Smooth muscle cell (in vitro differentiated cells): Measurements from ENCODE around the gene CRIP1. TPM values are rescaled to one million over a fixed set of nuclear protein-coding genes. Genes with fewer than 3 reads are reported as not detected.

Experiments
- DNase-seq: peaks from one replicate; lab custom pipeline; 2025; ENCODE audit not compliant: unreplicated experiment; lab: John Stamatoyannopoulos, UW
- H2AFZ ChIP-seq: fragments of 200-600 bp; sonication (generic); 2 replicates; pipeline ENCODE4 v1.6.0; 2016; ENCODE audit warnings: antibody characterized with exemption, low read depth, mild to moderate bottlenecking
- H3F3A ChIP-seq: fragments of 200-600 bp; sonication (generic); 2 replicates; pipeline ENCODE4 v1.6.0; 2017; ENCODE audit warnings: antibody characterized with exemption, low read depth
- H3K27ac ChIP-seq: fragments of 200-600 bp; sonication (generic); 2 replicates; pipeline ENCODE4 v1.5.1; 2016; ENCODE audit warnings: low read depth, mild to moderate bottlenecking
- H3K27me3 ChIP-seq: fragments of 200-600 bp; sonication (generic); 2 replicates; pipeline ENCODE4 v1.6.1; 2016; ENCODE audit warnings: low read depth, mild to moderate bottlenecking
- H3K36me3 ChIP-seq: fragments of 200-600 bp; sonication (generic); 2 replicates; pipeline ENCODE4 v1.5.1; 2016; ENCODE audit warnings: low read depth
- H3K4me1 ChIP-seq: fragments of 200-600 bp; sonication (generic); 2 replicates; pipeline ENCODE4 v1.5.1; 2016; ENCODE audit warnings: low read depth
- H3K4me2 ChIP-seq: fragments of 200-600 bp; sonication (generic); 2 replicates; pipeline ENCODE4 v1.6.0; 2016; ENCODE audit warnings: mild to moderate bottlenecking
- H3K4me3 ChIP-seq: fragments of 200-600 bp; sonication (generic); 2 replicates; pipeline ENCODE4 v1.5.1; 2016; ENCODE audit warnings: mild to moderate bottlenecking
- H3K79me2 ChIP-seq: fragments of 200-600 bp; sonication (generic); 2 replicates; pipeline ENCODE4 v1.6.0; 2016; ENCODE audit warnings: low read depth, mild to moderate bottlenecking
- H3K9ac ChIP-seq: fragments of 200-600 bp; sonication (generic); 2 replicates; pipeline ENCODE4 v1.6.0; 2016; ENCODE audit warnings: low read depth
- H3K9me3 ChIP-seq: fragments of 200-600 bp; sonication (generic); replicated peaks from 2 replicates; pipeline ENCODE4 v1.5.1; 2016; ENCODE audit warnings: low read depth
- H4K20me1 ChIP-seq: fragments of 200-600 bp; sonication (generic); 2 replicates; pipeline ENCODE4 v1.6.0; 2016; ENCODE audit warnings: low read depth
- WGBS: methylation state at CpG from one replicate; pipeline ENCODE4 v1.1.7; 2016; ENCODE audit warnings: low lambda C conversion rate; 5-methylcytosine and 5-hydroxymethylcytosine counted together
- polyA plus RNA-seq: library from polyadenylated mRNA; unstranded; fragments of >200 nt; fragmentation: Nextera tagmentation; extraction: Ambion mirVana; gene quantifications from 2 replicates; pipeline ENCODE4 v1.2.1, GENCODE V29; 2016
- total RNA-seq: library from RNA; depleted of rRNA; stranded (reverse); fragments of >200 nt; gene quantifications from 2 replicates; pipeline ENCODE4 v1.2.3, GENCODE V29; 2014
- TF ChIP-seq, protein P1 (sequence below): fragments of 200-600 bp; sonication (generic); IDR thresholded peaks from 2 replicates; pipeline ENCODE4 v1.5.1; 2017; ENCODE audit warnings: borderline replicate concordance, mild to moderate bottlenecking, antibody characterized with exemption; ENCODE audit not compliant: insufficient read depth, poor library complexity, severe bottlenecking

The CRIP1 gene
- total and polyA plus RNA-seq, 2 experiments from 2014 or later, result 4.9 to 31.8 TPM

DNA sequence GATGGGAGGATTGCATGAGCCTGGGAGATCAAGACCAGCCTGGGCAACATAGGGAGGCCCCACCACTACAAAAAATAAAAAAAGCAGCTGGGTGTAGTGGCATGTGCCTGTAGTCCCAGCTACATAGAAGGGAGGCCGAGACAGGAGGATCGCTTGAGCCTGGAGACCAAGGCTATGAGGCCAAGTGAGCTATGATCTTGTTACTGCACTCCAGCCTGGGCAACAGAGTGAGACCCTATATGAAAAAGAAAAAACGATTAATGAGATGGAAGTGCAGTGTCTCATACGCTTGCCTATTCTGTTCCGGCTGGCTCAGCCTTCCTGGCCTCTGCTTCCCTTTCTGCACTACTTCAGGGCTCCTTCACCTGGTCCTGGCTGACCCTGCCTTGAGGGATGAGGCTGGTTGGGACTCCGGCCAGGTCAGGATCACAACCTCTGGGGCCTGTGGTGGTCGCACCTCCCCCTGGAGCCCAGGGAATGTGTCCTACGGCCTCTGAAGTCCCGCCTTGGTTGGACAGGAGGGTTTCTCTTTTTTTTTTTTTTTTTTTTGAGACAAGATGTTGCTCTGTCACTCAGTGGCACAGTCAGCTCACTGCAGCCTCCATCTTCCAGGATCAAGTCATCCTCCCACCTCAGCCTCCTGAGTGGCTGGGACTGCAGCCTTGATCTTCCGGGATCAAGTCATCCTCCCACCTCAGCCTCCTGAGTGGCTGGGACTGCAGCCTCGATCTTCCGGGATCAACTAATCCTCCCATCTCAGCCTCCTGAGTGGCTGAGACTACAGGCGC lies 15.0 kb downstream of the CRIP1 start:
- H3K9ac ChIP-seq, result no peak overlapping the region
- no peaks in the 10 kb centered on the region for H3K27me3 ChIP-seq
- H3K36me3 ChIP-seq, result no peaks in the 10 kb centered on the region
- no peaks in the 10 kb centered on the region for H3K79me2 ChIP-seq
- H3K4me1 ChIP-seq, result no peaks in the 10 kb centered on the region
- no peak for DNase-seq
- WGBS, result 92% methylated on average over 13 of the region's 13 CpGs
- H3K9me3 ChIP-seq, result no peaks in the 10 kb centered on the region
- H2AFZ ChIP-seq, result no peak overlapping the region
- H3F3A ChIP-seq, result no peaks in the 10 kb centered on the region
- H4K20me1 ChIP-seq, result no peaks in the 10 kb centered on the region
- no peak overlapping the region for H3K4me2 ChIP-seq
- TF ChIP-seq, protein P1, sequence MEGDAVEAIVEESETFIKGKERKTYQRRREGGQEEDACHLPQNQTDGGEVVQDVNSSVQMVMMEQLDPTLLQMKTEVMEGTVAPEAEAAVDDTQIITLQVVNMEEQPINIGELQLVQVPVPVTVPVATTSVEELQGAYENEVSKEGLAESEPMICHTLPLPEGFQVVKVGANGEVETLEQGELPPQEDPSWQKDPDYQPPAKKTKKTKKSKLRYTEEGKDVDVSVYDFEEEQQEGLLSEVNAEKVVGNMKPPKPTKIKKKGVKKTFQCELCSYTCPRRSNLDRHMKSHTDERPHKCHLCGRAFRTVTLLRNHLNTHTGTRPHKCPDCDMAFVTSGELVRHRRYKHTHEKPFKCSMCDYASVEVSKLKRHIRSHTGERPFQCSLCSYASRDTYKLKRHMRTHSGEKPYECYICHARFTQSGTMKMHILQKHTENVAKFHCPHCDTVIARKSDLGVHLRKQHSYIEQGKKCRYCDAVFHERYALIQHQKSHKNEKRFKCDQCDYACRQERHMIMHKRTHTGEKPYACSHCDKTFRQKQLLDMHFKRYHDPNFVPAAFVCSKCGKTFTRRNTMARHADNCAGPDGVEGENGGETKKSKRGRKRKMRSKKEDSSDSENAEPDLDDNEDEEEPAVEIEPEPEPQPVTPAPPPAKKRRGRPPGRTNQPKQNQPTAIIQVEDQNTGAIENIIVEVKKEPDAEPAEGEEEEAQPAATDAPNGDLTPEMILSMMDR, result no peak
- H3K27ac ChIP-seq, result no peak overlapping the region
- no peak overlapping the region for H3K4me3 ChIP-seq

- Histone ChIP-seq H3F3A (no peaks in the 10 kb centered on the region), H3K27ac (no peak overlapping the region), H4K20me1 (no peaks in the 10 kb centered on the region), H3K4me3 (no peak overlapping the region), H2AFZ (no peak overlapping the region), H3K4me2 (no peak overlapping the region), H3K79me2 (no peaks in the 10 kb centered on the region), H3K9ac (no peak overlapping the region), H3K9me3 (no peaks in the 10 kb centered on the region), H3K4me1 (no peaks in the 10 kb centered on the region), H3K27me3 (no peaks in the 10 kb centered on the region), H3K36me3 (no peaks in the 10 kb centered on the region)
- no peak for DNase-seq
- TF ChIP-seq, protein P1, result no peak
- 86% methylated on average over 16 of the region's 18 CpGs for WGBS
These were observed 16.0 kb downstream of the CRIP1 start for GRCh38 chr14:105502446-105503295.

GRCh38 chr14:105503296-105503640 lies 16.6 kb downstream of the CRIP1 start:
- no peak for DNase-seq
- no peaks in the 10 kb centered on the region for H3K79me2 ChIP-seq
- H3F3A ChIP-seq, result no peaks in the 10 kb centered on the region
- H3K27me3 ChIP-seq, result no peaks in the 10 kb centered on the region
- no peaks in the 10 kb centered on the region for H3K36me3 ChIP-seq
- TF ChIP-seq, protein P1, result no peak
- H3K9me3 ChIP-seq, result no peaks in the 10 kb centered on the region
- no peak overlapping the region for H3K27ac ChIP-seq
- no peak overlapping the region for H3K4me2 ChIP-seq
- H2AFZ ChIP-seq, result no peak overlapping the region
- no peak overlapping the region for H3K9ac ChIP-seq
- no peaks in the 10 kb centered on the region for H4K20me1 ChIP-seq
- no peaks in the 10 kb centered on the region for H3K4me1 ChIP-seq
- WGBS, result 89% methylated on average over 3 of the region's 7 CpGs
- no peak overlapping the region for H3K4me3 ChIP-seq
